K562 (cell line): Measurements from ENCODE around the gene SMCO4. TPM values are rescaled to one million over a fixed set of nuclear protein-coding genes. Genes with fewer than 3 reads are reported as not detected.

Experiments
- ATAC-seq: fragments of 200-7000 bp; cut with Tn5 transposase; 3 replicates; pipeline ENCODE4 v1.9.1; 2020; ENCODE audit warnings: moderate library complexity
- BruUV-seq: library from RNA; stranded (reverse); fragments of 400-500 nt; replicated peaks from 2 replicates; lab custom pipeline; 2021; lab: Mats Ljungman, UMichigan
- CTCF ChIA-PET: fragments of 300-600 bp; formaldehyde crosslinking; extraction: SDS; loops from one replicate; lab custom pipeline; 2021; ENCODE audit warnings: low intra/inter-chr PET ratio; lab: Yijun Ruan, JAX
- POLR2A ChIA-PET: fragments of 300-600, 350-650 bp; sonication (Branson Sonifier 250); formaldehyde crosslinking; extraction: SDS; loops from one replicate; lab custom pipeline; 2021; ENCODE audit warnings: antibody characterized with exemption, inconsistent platforms; lab: Yijun Ruan, JAX
- DNase-seq, 4 experiments: peaks; one replicate each; pipeline versions ENCODE4 v3.0.0 to v3.0.0-alpha.2; 2011 to 2018; ENCODE audit warnings: low spot score in 3 of 4, mixed read lengths in 3 of 4; ENCODE audit errors: extremely low read depth in 1 of 4
- FAIRE-seq: peaks from 2 replicates; lab custom pipeline; 2011; peaks lifted over from hg19 to GRCh38; lab: Jason Lieb, UNC
- H2AFZ ChIP-seq: 2 replicates; pipeline ENCODE4 v1.6.0; 2011; ENCODE audit warnings: low read depth, low read length, control low read depth, inconsistent platforms
- H3K27ac ChIP-seq: fragments of 200-600 bp; 3 replicates; pipeline ENCODE4 v1.8.0; 2011; ENCODE audit warnings: low read depth, mild to moderate bottlenecking, control low read depth, inconsistent platforms, low read length, moderate library complexity, mixed read lengths; ENCODE audit errors: extremely low read depth
- H3K27me3 ChIP-seq, 2 experiments: fragments of 300-600 bp in 1 of 2; 2 replicates in 1 of 2; 3 replicates in 1 of 2; pipeline versions ENCODE4 v1.6.0 to v1.8.0; 2011; ENCODE audit warnings: inconsistent platforms in 2 of 2, low read length in 2 of 2, mild to moderate bottlenecking in 1 of 2, mixed read lengths in 1 of 2, moderate library complexity in 1 of 2; ENCODE audit not compliant: control insufficient read depth in 2 of 2, insufficient read depth in 2 of 2
- H3K36me3 ChIP-seq: fragments of 300-600 bp; 3 replicates; pipeline ENCODE4 v1.8.0; 2011; ENCODE audit warnings: mild to moderate bottlenecking, low read length, inconsistent platforms; ENCODE audit not compliant: control insufficient read depth, insufficient read depth
- H3K4me1 ChIP-seq, 2 experiments: fragments of 200-600 bp in 1 of 2; replicated peaks in 1 of 2; 2 replicates in 1 of 2; 3 replicates in 1 of 2; pipeline versions ENCODE4 v1.5.1 to v1.8.0; 2011; ENCODE audit warnings: inconsistent platforms in 2 of 2, low read length in 2 of 2, mild to moderate bottlenecking in 1 of 2, mixed read lengths in 1 of 2, moderate library complexity in 1 of 2; ENCODE audit not compliant: control insufficient read depth in 2 of 2, insufficient read depth in 2 of 2
- H3K4me2 ChIP-seq: 2 replicates; pipeline ENCODE4 v1.6.1; 2011; ENCODE audit warnings: low read length, control low read depth, inconsistent platforms, mixed read lengths; ENCODE audit not compliant: insufficient read depth
- H3K4me3 ChIP-seq: fragments of 200-600 bp; sonication (generic), shearing (Covaris generic); 2 replicates; pipeline ENCODE4 v1.5.1; 2016; ENCODE audit warnings: control low read depth, inconsistent platforms
- H3K79me2 ChIP-seq: fragments of 200-600 bp; 3 replicates; pipeline ENCODE4 v1.8.0; 2011; ENCODE audit warnings: low read length, inconsistent platforms; ENCODE audit not compliant: control insufficient read depth, insufficient read depth
- H3K9ac ChIP-seq, 2 experiments: 2 replicates each; pipeline versions ENCODE4 v1.6.0 to v1.6.1; 2011; ENCODE audit warnings: low read depth in 2 of 2, low read length in 2 of 2, control low read depth in 1 of 2, inconsistent platforms in 1 of 2, mild to moderate bottlenecking in 1 of 2, mixed read lengths in 1 of 2; ENCODE audit not compliant: insufficient read depth in 1 of 2
- H3K9me1 ChIP-seq: one replicate; pipeline ENCODE4 v1.6.0; 2011; ENCODE audit warnings: inconsistent platforms, mild to moderate bottlenecking, low read length, moderate library complexity; ENCODE audit not compliant: control insufficient read depth, insufficient read depth
- H3K9me3 ChIP-seq: replicated peaks from 2 replicates; pipeline ENCODE4 v1.5.1; 2011; ENCODE audit warnings: low read depth, low read length, inconsistent platforms; ENCODE audit not compliant: control insufficient read depth, insufficient read depth
- H4K20me1 ChIP-seq: replicated peaks from 2 replicates; pipeline ENCODE4 v1.6.1; 2011; ENCODE audit warnings: low read length, inconsistent platforms, mixed read lengths; ENCODE audit not compliant: control insufficient read depth, insufficient read depth
- CBX1 ChIP-seq: sonication (generic); IDR thresholded peaks from 2 replicates; pipeline ENCODE4 v1.6.1; 2016; ENCODE audit warnings: antibody characterized with exemption, low read depth, mild to moderate bottlenecking
- HNRNPUL1 ChIP-seq: fragments of 200-400 bp; formaldehyde crosslinking; IDR thresholded peaks from 2 replicates; pipeline ENCODE4 v1.6.1; 2017; ENCODE audit warnings: low read length
- ID3 ChIP-seq, 2 experiments: fragments of 250-450 bp in 1 of 2; fragments of 450-650 bp in 1 of 2; sonication (Bioruptor Pico) in 1 of 2; IDR thresholded peaks; 2 replicates each; pipeline versions ENCODE4 v1.6.1 to v1.8.0; 2016 to 2021; ENCODE audit warnings: mild to moderate bottlenecking in 2 of 2, moderate library complexity in 2 of 2, missing compliant biosample characterization in 1 of 2, missing genetic modification characterization in 1 of 2
- NR1H2 ChIP-seq: sonication (generic); formaldehyde crosslinking; IDR thresholded peaks from 2 replicates; pipeline ENCODE4 v1.4.0; 2020; ENCODE audit warnings: mild to moderate bottlenecking, missing genetic modification reagents
- POLR2H ChIP-seq: IDR thresholded peaks from 2 replicates; pipeline ENCODE4 v1.6.1; 2016; ENCODE audit warnings: missing genetic modification characterization, low read depth, mild to moderate bottlenecking, control low read depth, missing compliant biosample characterization, moderate library complexity
- SNAPC5 ChIP-seq: fragments of 250-450 bp; sonication (Bioruptor Pico); IDR thresholded peaks from 2 replicates; pipeline ENCODE4 v1.8.0; 2021; ENCODE audit warnings: moderate library complexity, mild to moderate bottlenecking, inconsistent platforms
- THRAP3 ChIP-seq: fragments of 450-650 bp; IDR thresholded peaks from 2 replicates; pipeline ENCODE4 v1.6.1; 2016; ENCODE audit warnings: mild to moderate bottlenecking, inconsistent platforms, borderline replicate concordance
- ZBTB7A ChIP-seq: IDR thresholded peaks from 2 replicates; pipeline ENCODE4 v1.6.1; 2011; ENCODE audit warnings: low read depth, mild to moderate bottlenecking, low read length, moderate library complexity, borderline replicate concordance; ENCODE audit not compliant: control insufficient read depth
- ZNF184 ChIP-seq: sonication (generic); formaldehyde crosslinking; IDR thresholded peaks from 2 replicates; pipeline ENCODE4 v1.5.0; 2020; ENCODE audit warnings: missing genetic modification reagents
- WGBS: fragments of 100-300 bp; shearing (Covaris generic); methylation state at CpG from one replicate; pipeline ENCODE4 v1.1.6; 2016; ENCODE audit warnings: low coverage, mixed read lengths; ENCODE audit not compliant: insufficient coverage; ENCODE audit errors: missing lambda C conversion rate; 5-methylcytosine and 5-hydroxymethylcytosine counted together
- in situ Hi-C: fragments of 300-500 bp; cut with MboI; formaldehyde crosslinking; loops from 4 replicates; pipeline ENCODE4 v1.15.0; 2018; ENCODE audit warnings: inconsistent platforms, mixed read lengths
- intact Hi-C: fragments of 100-400 bp; cut with micrococcal nuclease; formaldehyde crosslinking; loops from 2 replicates; pipeline ENCODE4 v1.14.2; 2022
- polyA plus RNA-seq, 8 experiments: library from polyadenylated mRNA; depleted of rRNA in 4 of 8; stranded (reverse) in 5 of 8; unstranded in 3 of 8; fragments of >200 nt; fragmentation: Nextera tagmentation in 2 of 8; fragmentation: Illumina TruSeq in 1 of 8; extraction: Ambion mirVana in 2 of 8; extraction: Trizol in 1 of 8; gene quantifications; 2 replicates each; pipeline versions ENCODE4 v1.2.1 to v1.2.3, GENCODE V29; 2011 to 2014; ENCODE audit warnings: inconsistent platforms in 1 of 8, missing spikeins in 1 of 8
- total RNA-seq, 7 experiments: library from RNA; depleted of rRNA in 6 of 7; stranded (reverse); fragments of >200 nt in 6 of 7; fragmentation: Illumina TruSeq in 2 of 7; extraction: Trizol in 2 of 7; gene quantifications; 2 replicates each; pipeline versions ENCODE4 v1.2.1 to v1.2.3, GENCODE V29; 2011 to 2021; ENCODE audit warnings: low replicate concordance in 1 of 7
- TF ChIP-seq, protein P1 (sequence below): fragments of 250-450 bp; sonication (Bioruptor Pico); IDR thresholded peaks from 2 replicates; pipeline ENCODE4 v1.4.0; 2020; ENCODE audit warnings: mild to moderate bottlenecking, moderate library complexity, borderline replicate concordance

Gene SMCO4
- total and polyA plus RNA-seq, 9 of the 15 experiments (the other 6 are each of a cell fraction or from before 2014, with no cell fraction given) = 1.8 to 27.8 (median 15.3) TPM

DNA sequence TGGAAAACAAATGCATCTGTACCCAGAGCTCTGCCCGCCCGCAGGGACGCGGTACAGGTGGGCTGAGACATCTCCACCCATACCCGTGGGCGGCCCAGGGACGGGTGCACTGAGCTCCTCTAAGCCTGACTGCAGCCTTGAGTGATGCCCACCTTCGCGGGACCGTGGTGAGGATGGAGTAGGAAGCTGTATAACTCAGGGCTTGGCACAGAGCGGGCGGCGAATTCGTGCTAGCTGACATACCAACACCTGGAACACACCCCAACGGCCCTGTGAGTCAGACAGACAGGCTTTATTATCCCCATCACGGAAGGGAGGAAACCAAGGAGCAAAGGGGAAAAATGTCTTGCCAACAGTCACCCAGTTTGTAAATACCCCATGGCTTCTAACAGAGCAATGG lies 61.9 kb downstream of the SMCO4 start:
- TF ChIP-seq POLR2H (tag) = no peak
- no peak for TF ChIP-seq HNRNPUL1
- TF ChIP-seq, protein P1, sequence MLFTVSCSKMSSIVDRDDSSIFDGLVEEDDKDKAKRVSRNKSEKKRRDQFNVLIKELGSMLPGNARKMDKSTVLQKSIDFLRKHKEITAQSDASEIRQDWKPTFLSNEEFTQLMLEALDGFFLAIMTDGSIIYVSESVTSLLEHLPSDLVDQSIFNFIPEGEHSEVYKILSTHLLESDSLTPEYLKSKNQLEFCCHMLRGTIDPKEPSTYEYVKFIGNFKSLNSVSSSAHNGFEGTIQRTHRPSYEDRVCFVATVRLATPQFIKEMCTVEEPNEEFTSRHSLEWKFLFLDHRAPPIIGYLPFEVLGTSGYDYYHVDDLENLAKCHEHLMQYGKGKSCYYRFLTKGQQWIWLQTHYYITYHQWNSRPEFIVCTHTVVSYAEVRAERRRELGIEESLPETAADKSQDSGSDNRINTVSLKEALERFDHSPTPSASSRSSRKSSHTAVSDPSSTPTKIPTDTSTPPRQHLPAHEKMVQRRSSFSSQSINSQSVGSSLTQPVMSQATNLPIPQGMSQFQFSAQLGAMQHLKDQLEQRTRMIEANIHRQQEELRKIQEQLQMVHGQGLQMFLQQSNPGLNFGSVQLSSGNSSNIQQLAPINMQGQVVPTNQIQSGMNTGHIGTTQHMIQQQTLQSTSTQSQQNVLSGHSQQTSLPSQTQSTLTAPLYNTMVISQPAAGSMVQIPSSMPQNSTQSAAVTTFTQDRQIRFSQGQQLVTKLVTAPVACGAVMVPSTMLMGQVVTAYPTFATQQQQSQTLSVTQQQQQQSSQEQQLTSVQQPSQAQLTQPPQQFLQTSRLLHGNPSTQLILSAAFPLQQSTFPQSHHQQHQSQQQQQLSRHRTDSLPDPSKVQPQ = no peak
- TF ChIP-seq ZNF184 (CRISPR knock-in tag) = no peak
- TF ChIP-seq THRAP3 = no peak
- TF ChIP-seq ID3 (CRISPR knock-in tag; IDR thresholded peaks at IDR 0.05) = no peak
- TF ChIP-seq ID3 (tag; IDR thresholded peaks at IDR 0.05) = no peak
- TF ChIP-seq ZBTB7A = no peak
- TF ChIP-seq NR1H2 (CRISPR knock-in tag) = no peak
- no peak for TF ChIP-seq SNAPC5 (CRISPR knock-in tag)
- TF ChIP-seq CBX1 = no peak
- no peak overlapping the region for H3K4me3 ChIP-seq
- H3K9me3 ChIP-seq = no peaks in the 10 kb centered on the region
- no peak overlapping the region for H2AFZ ChIP-seq
- no peak for FAIRE-seq
- BruUV-seq = no TSS peak
- no peak for ATAC-seq
- ChIA-PET POLR2A (no interaction called here), CTCF (no interaction called here)
- H4K20me1 ChIP-seq = peaks cover 8% of the 10 kb centered on the region; the same call in 1 of the 2 replicates
- H3K4me2 ChIP-seq = no peak overlapping the region
- no peaks in the 10 kb centered on the region for H3K36me3 ChIP-seq
- H3K9ac ChIP-seq = no peak overlapping the region
- no peaks in the 10 kb centered on the region for H3K4me1 ChIP-seq
- H3K79me2 ChIP-seq = no peaks in the 10 kb centered on the region
- in situ Hi-C loops (no loop called here), intact Hi-C loops (no loop called here)
- H3K27ac ChIP-seq = no peak overlapping the region
- no peak for DNase-seq
- no peaks in the 10 kb centered on the region for H3K9me1 ChIP-seq
- peaks cover 0 to 7% of the 10 kb centered on the region in 2 experiments; a peak in 1 of 5 replicates for H3K27me3 ChIP-seq
- WGBS = 44% methylated on average over 13 of the region's 16 CpGs
